22Rv1 (cell line): ENCODE data around the gene PASK.

Experiments
- H3K27ac ChIP-seq: fragments of 450-650 bp; 2 replicates; pipeline ENCODE4 v1.5.1; 2017
- CTCF ChIP-seq: fragments of 450-650 bp; IDR thresholded peaks from 2 replicates; pipeline ENCODE4 v1.5.1; 2017; ENCODE audit warnings: mild to moderate bottlenecking
- ZFX ChIP-seq: fragments of 450-650 bp; IDR thresholded peaks from 2 replicates; pipeline ENCODE4 v1.6.1; 2017; ENCODE audit warnings: antibody characterized with exemption, borderline replicate concordance

Gene PASK

GRCh38 chr2:241063093-241063551 lies 86.2 kb downstream of the PASK start:
- TF ChIP-seq ZFX (no peak), CTCF (no peak)
- H3K27ac ChIP-seq, result no peak overlapping the region

- H3K27ac ChIP-seq, result no peak overlapping the region
- no peak for TF ChIP-seq CTCF
- no peak for TF ChIP-seq ZFX
Measured at GRCh38 chr2:241062389-241063092, 86.7 kb downstream of the PASK start.

- H3K27ac ChIP-seq, result no peak overlapping the region
- TF ChIP-seq ZFX, result no peak
- TF ChIP-seq CTCF, result no peak
Measured at GRCh38 chr2:241061275-241061674, 88.0 kb downstream of the PASK start.
